Measurements from ENCODE around the gene KRT14. TPM values are rescaled to one million over a fixed set of nuclear protein-coding genes. Genes with fewer than 3 reads are reported as not detected.
A peak's percentile ranks its signal among the peaks of the same experiment; 100 is the strongest.

Gene KRT14
- total RNA-seq, 6 experiments from 2014 or later, result 0.24 TPM; not detected in 5

- no peak for DNase-seq
- 64% methylated on average over 2 of the region's 2 CpGs for WGBS (ENCODE audit: insufficient coverage, low coverage, low lambda C conversion rate, missing lambda C conversion rate)
- Histone ChIP-seq H3K9me3 (no peaks in the 10 kb centered on the region), H3K36me3 (no peaks in the 10 kb centered on the region), H3K4me1 (no peaks in the 10 kb centered on the region), H3K27me3 (no peaks in the 10 kb centered on the region), H3K27ac (no peak overlapping the region), H3K4me3 (no peak overlapping the region)
- ATAC-seq, result no peak
- no peak for TF ChIP-seq POLR2A (IDR thresholded peaks at IDR 0.05)
- TF ChIP-seq CTCF (IDR thresholded peaks at IDR 0.05), result no peak
- intact Hi-C loops (cut with DNase I), result no loop called here
Measured at GRCh38 chr17:41602524-41602923, 15.8 kb upstream of the KRT14 start.

GRCh38 chr17:41600318-41600717, 13.6 kb upstream of the KRT14 start:
- no peaks in the 10 kb centered on the region for H3K4me1 ChIP-seq
- H3K27me3 ChIP-seq, result no peaks in the 10 kb centered on the region
- ATAC-seq (no peak), DNase-seq (peak in 1 of 3 donors; percentile 5)
- TF ChIP-seq CTCF (IDR thresholded peaks at IDR 0.05), result no peak
- TF ChIP-seq POLR2A (IDR thresholded peaks at IDR 0.05), result no peak
- no peaks in the 10 kb centered on the region for H3K9me3 ChIP-seq
- WGBS (ENCODE audit: insufficient coverage, low coverage, low lambda C conversion rate, missing lambda C conversion rate), result 57% methylated on average over 4 of the region's 4 CpGs
- H3K36me3 ChIP-seq, result no peaks in the 10 kb centered on the region
- intact Hi-C loops (cut with DNase I), result no loop called here
- no peak overlapping the region for H3K4me3 ChIP-seq
- H3K27ac ChIP-seq, result no peak overlapping the region

GRCh38 chr17:41599680-41600079, 13.0 kb upstream of the KRT14 start:
- no CpG with 5 or more reads among the region's 1 CpG for WGBS (ENCODE audit: insufficient coverage, low coverage, low lambda C conversion rate, missing lambda C conversion rate)
- no peaks in the 10 kb centered on the region for H3K9me3 ChIP-seq

DNA sequence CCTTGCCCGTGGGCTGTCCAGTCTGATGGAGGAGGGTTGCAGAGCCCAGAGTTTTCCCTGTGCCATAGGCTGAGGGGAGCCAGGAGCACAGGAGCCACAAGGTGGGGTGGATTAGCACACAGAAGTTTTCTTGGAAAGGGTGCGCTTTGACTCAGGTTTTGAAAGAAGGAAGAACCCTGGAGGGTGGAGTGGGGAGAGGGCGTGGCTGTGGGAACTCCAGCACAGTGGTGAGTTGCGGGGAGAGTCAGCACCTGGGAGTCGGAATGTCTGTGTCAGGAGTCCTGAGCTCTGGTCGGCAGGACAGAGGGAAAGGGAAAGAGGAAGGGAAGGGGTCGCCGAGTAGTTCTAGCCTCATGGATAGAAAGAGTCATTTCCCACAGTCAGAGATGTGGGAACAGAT, 8.9 kb upstream of the KRT14 start:
- ATAC-seq (no peak), DNase-seq (no peak)
- TF ChIP-seq CTCF (IDR thresholded peaks at IDR 0.05), result no peak
- Histone ChIP-seq H3K9me3 (no peaks in the 10 kb centered on the region), H3K27ac (no peak overlapping the region), H3K27me3 (no peaks in the 10 kb centered on the region), H3K4me1 (no peaks in the 10 kb centered on the region), H3K36me3 (no peaks in the 10 kb centered on the region), H3K4me3 (no peak overlapping the region)
- intact Hi-C loops (cut with DNase I), result no loop called here
- WGBS (ENCODE audit: insufficient coverage, low coverage, low lambda C conversion rate, missing lambda C conversion rate), result 57% methylated on average over 7 of the region's 8 CpGs

More at GRCh38 chr17:41599680-41600079, 13.0 kb upstream of the KRT14 start:
- TF ChIP-seq POLR2A (IDR thresholded peaks at IDR 0.05), result no peak
- no peak for TF ChIP-seq CTCF (IDR thresholded peaks at IDR 0.05)
- DNase-seq, result no peak
- no peaks in the 10 kb centered on the region for H3K4me1 ChIP-seq
- H3K4me3 ChIP-seq, result no peak overlapping the region
- intact Hi-C loops (cut with DNase I), result no loop called here
- H3K27ac ChIP-seq, result no peak overlapping the region
- no peak for ATAC-seq
- no peaks in the 10 kb centered on the region for H3K27me3 ChIP-seq
- H3K36me3 ChIP-seq, result no peaks in the 10 kb centered on the region

DNA sequence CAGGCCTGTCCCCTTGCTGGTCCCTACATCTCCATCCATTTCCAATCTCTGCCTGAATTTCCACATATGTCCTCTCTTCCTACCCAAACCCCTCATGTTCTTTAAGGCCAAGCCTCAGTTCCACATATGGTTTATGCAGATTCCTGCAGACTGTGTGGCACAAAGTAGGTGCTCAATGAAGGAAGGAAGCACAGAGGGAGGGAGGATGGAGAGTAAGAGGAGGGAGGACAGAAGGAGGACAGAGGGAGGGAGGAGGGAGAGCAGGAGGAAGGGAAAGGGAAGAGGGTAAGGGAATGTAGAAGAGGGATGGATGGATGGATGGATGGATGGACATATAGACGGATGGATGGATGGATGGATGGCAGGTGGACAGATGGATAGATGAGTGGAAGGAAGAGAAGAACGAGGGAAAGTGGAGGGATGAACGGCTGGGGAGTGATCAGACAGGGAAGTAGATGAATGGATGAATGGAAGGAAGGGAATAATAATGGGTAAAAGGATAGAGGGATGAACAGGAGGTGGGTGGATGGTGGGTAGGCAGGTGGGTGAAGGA, 7.7 kb upstream of the KRT14 start:
- no peak overlapping the region for H3K27ac ChIP-seq
- no peak for ATAC-seq
- H3K4me1 ChIP-seq, result no peaks in the 10 kb centered on the region
- DNase-seq, result no peak
- H3K36me3 ChIP-seq, result no peaks in the 10 kb centered on the region
- TF ChIP-seq CTCF (IDR thresholded peaks at IDR 0.05) (no peak), POLR2A (IDR thresholded peaks at IDR 0.05) (no peak)
- no peaks in the 10 kb centered on the region for H3K9me3 ChIP-seq
- intact Hi-C loops (cut with DNase I), result no loop called here
- WGBS (ENCODE audit: insufficient coverage, low coverage, low lambda C conversion rate, missing lambda C conversion rate), result 26% methylated on average over 3 of the region's 3 CpGs
- H3K4me3 ChIP-seq, result no peak overlapping the region
- no peaks in the 10 kb centered on the region for H3K27me3 ChIP-seq
